GM23338 (cell line): Measurements from ENCODE around the gene GLYATL3. TPM values are rescaled to one million over a fixed set of nuclear protein-coding genes. Genes with fewer than 3 reads are reported as not detected.

Experiments
- ATAC-seq: fragments of 200-7000 bp; cut with Tn5 transposase; 3 replicates; pipeline ENCODE4 v1.9.1; 2020
- DNase-seq: peaks from one replicate; pipeline ENCODE4 v3.0.0-alpha.2; 2015; ENCODE audit warnings: low spot score
- H2AFZ ChIP-seq: fragments of 200-600 bp; sonication (generic); 2 replicates; pipeline ENCODE4 v1.8.0; 2016; ENCODE audit warnings: antibody characterized with exemption, mild to moderate bottlenecking, moderate library complexity
- H3F3A ChIP-seq: fragments of 200-600 bp; sonication (generic); replicated peaks from 2 replicates; pipeline ENCODE4 v1.8.0; 2017; ENCODE audit warnings: antibody characterized with exemption, mixed run types, low read depth
- H3K27ac ChIP-seq: fragments of 200-600 bp; sonication (generic); 2 replicates; pipeline ENCODE4 v1.6.1; 2016; ENCODE audit warnings: low read depth
- H3K27me3 ChIP-seq: fragments of 200-600 bp; sonication (generic); 2 replicates; pipeline ENCODE4 v1.8.0; 2016; ENCODE audit warnings: mild to moderate bottlenecking, mixed run types, moderate library complexity; ENCODE audit not compliant: insufficient read depth
- H3K36me3 ChIP-seq: fragments of 200-600 bp; sonication (generic); 2 replicates; pipeline ENCODE4 v1.8.0; 2016; ENCODE audit warnings: mild to moderate bottlenecking; ENCODE audit not compliant: insufficient read depth
- H3K4me1 ChIP-seq: fragments of 200-600 bp; sonication (generic); 2 replicates; pipeline ENCODE4 v1.8.0; 2016; ENCODE audit warnings: mild to moderate bottlenecking, moderate library complexity; ENCODE audit not compliant: insufficient read depth
- H3K4me2 ChIP-seq: fragments of 200-600 bp; sonication (generic); 2 replicates; pipeline ENCODE4 v1.7.1; 2017; ENCODE audit warnings: mixed run types
- H3K4me3 ChIP-seq: fragments of 200-600 bp; sonication (generic); 2 replicates; pipeline ENCODE4 v1.6.1; 2016; ENCODE audit warnings: mixed run types
- H3K79me2 ChIP-seq: fragments of 200-600 bp; sonication (generic); replicated peaks from 2 replicates; pipeline ENCODE4 v1.8.0; 2017; ENCODE audit warnings: mild to moderate bottlenecking; ENCODE audit not compliant: insufficient read depth
- H3K9me2 ChIP-seq: fragments of 200-600 bp; sonication (generic); 2 replicates; pipeline ENCODE4 v1.8.0; 2017; ENCODE audit not compliant: insufficient read depth
- H4K20me1 ChIP-seq: fragments of 200-600 bp; sonication (generic); replicated peaks from 2 replicates; pipeline ENCODE4 v1.8.0; 2017; ENCODE audit warnings: mild to moderate bottlenecking; ENCODE audit not compliant: insufficient read depth
- H3K27ac Mint-ChIP-seq: 2 replicates; pipeline ENCODE4 v1.8.0; 2020; ENCODE audit warnings: inconsistent platforms, mild to moderate bottlenecking, moderate library complexity, mixed read lengths
- H3K27me3 Mint-ChIP-seq: 3 replicates; pipeline ENCODE4 v1.8.0; 2022; ENCODE audit warnings: low read depth, mild to moderate bottlenecking, moderate library complexity, mixed read lengths, inconsistent platforms; ENCODE audit not compliant: insufficient read depth, poor library complexity
- H3K36me3 Mint-ChIP-seq: 3 replicates; pipeline ENCODE4 v1.8.0; 2021; ENCODE audit warnings: low read depth, mild to moderate bottlenecking, inconsistent platforms, moderate library complexity, mixed read lengths
- H3K4me1 Mint-ChIP-seq: 3 replicates; pipeline ENCODE4 v1.8.0; 2020; ENCODE audit warnings: mild to moderate bottlenecking, inconsistent platforms, mixed read lengths
- H3K4me3 Mint-ChIP-seq: 3 replicates; pipeline ENCODE4 v1.8.0; 2021; ENCODE audit warnings: moderate library complexity, mild to moderate bottlenecking, inconsistent platforms, mixed read lengths
- H3K9me3 Mint-ChIP-seq: 3 replicates; pipeline ENCODE4 v1.8.0; 2020; ENCODE audit warnings: moderate library complexity, mild to moderate bottlenecking, inconsistent platforms, mixed read lengths
- CREB1 ChIP-seq: fragments of 250-450 bp; sonication (Bioruptor Pico); IDR thresholded peaks from 2 replicates; pipeline ENCODE4 v1.5.0; 2020; ENCODE audit warnings: low read depth, mild to moderate bottlenecking, moderate library complexity
- EZH2 ChIP-seq: fragments of 200-600 bp; sonication (generic); IDR thresholded peaks from one replicate; pipeline ENCODE4 v1.8.0; 2017; ENCODE audit warnings: antibody characterized with exemption, mild to moderate bottlenecking, low read depth; ENCODE audit not compliant: unreplicated experiment
- JUNB ChIP-seq: IDR thresholded peaks from one replicate; pipeline ENCODE4 v1.6.1; 2016; ENCODE audit warnings: antibody characterized with exemption; ENCODE audit not compliant: unreplicated experiment
- NANOG ChIP-seq: IDR thresholded peaks from 2 replicates; pipeline ENCODE4 v1.6.1; 2016; ENCODE audit warnings: antibody characterized with exemption, borderline replicate concordance
- POLR2AphosphoS5 ChIP-seq: IDR thresholded peaks from 2 replicates; pipeline ENCODE4 v1.6.1; 2016; ENCODE audit warnings: antibody characterized with exemption, low read depth
- REST ChIP-seq: IDR thresholded peaks from one replicate; pipeline ENCODE4 v1.6.1; 2018; ENCODE audit warnings: antibody characterized with exemption; ENCODE audit not compliant: unreplicated experiment
- STAT1 ChIP-seq: IDR thresholded peaks from one replicate; pipeline ENCODE4 v1.6.1; 2016; ENCODE audit warnings: antibody characterized with exemption; ENCODE audit not compliant: unreplicated experiment
- ZNF331 ChIP-seq: fragments of 250-450 bp; sonication (Bioruptor Pico); IDR thresholded peaks from 2 replicates; pipeline ENCODE4 v1.5.0; 2020; ENCODE audit warnings: low read depth, mild to moderate bottlenecking, moderate library complexity
- ZNF462 ChIP-seq: fragments of 250-450 bp; sonication (Bioruptor Pico); IDR thresholded peaks from 2 replicates; pipeline ENCODE4 v1.5.0; 2020; ENCODE audit warnings: mild to moderate bottlenecking, moderate library complexity
- polyA plus RNA-seq: library from polyadenylated mRNA; unstranded; fragments of >200 nt; fragmentation: Nextera tagmentation; extraction: Ambion mirVana; gene quantifications from 2 replicates; pipeline ENCODE4 v1.2.1, GENCODE V29; 2016
- total RNA-seq: library from RNA; depleted of rRNA; stranded (reverse); fragments of >200 nt; shearing (Covaris generic); gene quantifications from 2 replicates; pipeline ENCODE4 v1.2.3, GENCODE V29; 2014

The GLYATL3 gene
- total and polyA plus RNA-seq, 2 experiments from 2014 or later: not detected

GRCh38 chr6:49513153-49513989 is 13.6 kb downstream of the GLYATL3 start:
- no peak for ATAC-seq

More at GRCh38 chr6:49513153-49513989, 13.6 kb downstream of the GLYATL3 start:
- H4K20me1 ChIP-seq: no peaks in the 10 kb centered on the region
- no peaks in the 10 kb centered on the region for H3K36me3 ChIP-seq
- no peak overlapping the region for H2AFZ ChIP-seq
- no peaks in the 10 kb centered on the region for H3F3A ChIP-seq
- H3K79me2 ChIP-seq: no peaks in the 10 kb centered on the region
- DNase-seq: no peak
- Mint-ChIP-seq H3K27ac (no peak overlapping the region), H3K4me3 (no peak overlapping the region), H3K4me1 (peaks cover 11% of the 10 kb centered on the region; the same call in 2 of the 3 replicates), H3K36me3 (no peaks in the 10 kb centered on the region), H3K27me3 (no peaks in the 10 kb centered on the region), H3K9me3 (no peaks in the 10 kb centered on the region; the same call in 2 of the 3 replicates)
- no peaks in the 10 kb centered on the region for H3K9me2 ChIP-seq
- no peak overlapping the region for H3K4me2 ChIP-seq
- H3K4me1 ChIP-seq: peaks cover 4% of the 10 kb centered on the region
- no peak overlapping the region for H3K27ac ChIP-seq
- H3K4me3 ChIP-seq: no peak overlapping the region
- TF ChIP-seq POLR2AphosphoS5: no peak
- TF ChIP-seq STAT1: no peak
- TF ChIP-seq ZNF331: no peak
- TF ChIP-seq CREB1 (CRISPR knock-in tag): no peak
- no peak for TF ChIP-seq JUNB
- no peak for TF ChIP-seq REST
- no peak for TF ChIP-seq EZH2
- TF ChIP-seq NANOG: no peak
- no peak for TF ChIP-seq ZNF462 (CRISPR knock-in tag)
- H3K27me3 ChIP-seq: no peaks in the 10 kb centered on the region
